B cell (primary cell): Measurements from ENCODE around the gene PNKD.

Experiments
- CTCF ChIP-seq: fragments of 200-600 bp; IDR thresholded peaks from one replicate; pipeline ENCODE4 v1.8.0; 2022; ENCODE audit warnings: antibody characterized with exemption, mild to moderate bottlenecking
- EZH2 ChIP-seq: IDR thresholded peaks from 2 replicates; pipeline ENCODE4 v1.6.1; 2012; ENCODE audit warnings: borderline replicate concordance, low read depth, mild to moderate bottlenecking, moderate library complexity, low read length; ENCODE audit not compliant: insufficient read depth, poor library complexity, severe bottlenecking

DNA sequence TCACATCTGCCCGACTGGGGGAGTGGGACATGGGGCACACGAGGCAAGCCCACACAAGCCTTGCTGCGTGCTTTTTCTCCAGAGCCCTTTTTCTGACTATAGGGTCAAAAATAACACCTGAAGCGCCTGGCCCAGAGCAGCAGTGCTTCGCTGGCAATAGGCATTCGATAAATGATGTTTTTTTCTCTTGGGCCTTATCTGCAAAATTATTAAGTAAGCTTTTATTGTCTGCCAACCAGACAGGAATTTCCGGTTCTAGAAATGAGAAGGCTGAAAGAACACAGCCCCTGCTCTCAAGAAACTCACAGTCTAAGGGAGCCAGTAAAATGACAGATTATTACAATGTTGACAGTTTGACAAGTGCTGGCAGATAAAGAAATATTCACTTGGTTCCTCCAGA lies 24.7 kb downstream of the PNKD start:
- TF ChIP-seq CTCF = no peak
- no peak for TF ChIP-seq EZH2
